GM12892 (cell line): Measurements from ENCODE around the gene PGM1.

Experiments
- POLR2A ChIP-seq: IDR thresholded peaks from 2 replicates; pipeline ENCODE4 v1.6.1; 2011; ENCODE audit warnings: low read depth, low read length, control low read depth
- POLR2AphosphoS5 ChIP-seq: IDR thresholded peaks from 2 replicates; pipeline ENCODE4 v1.6.1; 2011; ENCODE audit warnings: low read depth, low read length, control low read depth

DNA sequence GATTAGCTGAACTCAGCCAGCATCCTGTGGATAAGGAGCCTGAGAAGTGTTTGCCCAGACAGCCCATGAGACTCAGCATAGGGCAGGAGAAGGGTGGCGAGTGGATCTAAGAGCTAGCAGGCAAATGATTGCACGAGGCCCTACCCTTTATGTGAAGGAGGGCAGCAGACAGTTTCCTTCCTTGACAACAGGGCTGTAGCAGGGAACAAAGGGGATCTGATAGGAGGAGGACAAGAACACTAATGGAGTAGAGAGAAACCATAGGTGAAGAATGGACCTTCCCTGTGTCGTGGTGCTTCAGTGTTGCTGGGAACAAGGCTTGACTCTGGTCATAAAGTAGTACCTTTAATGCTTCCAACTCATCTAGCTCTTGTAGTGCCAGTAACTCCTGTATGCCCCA, 84.3 kb downstream of the PGM1 start:
- TF ChIP-seq POLR2A (no peak), POLR2AphosphoS5 (no peak)
